Loucy (cell line): ENCODE measurements around the gene SPATC1L.

Experiments
- H2AFZ ChIP-seq: fragments of 200-600 bp; sonication (generic); 2 replicates; pipeline ENCODE4 v1.6.0; 2016; ENCODE audit warnings: antibody characterized with exemption, mild to moderate bottlenecking, low read length, moderate library complexity
- H3F3A ChIP-seq: fragments of 200-600 bp; 2 replicates; pipeline ENCODE4 v1.6.0; 2016; ENCODE audit warnings: antibody characterized with exemption, low read depth, mild to moderate bottlenecking
- H3K27me3 ChIP-seq: fragments of 200-600 bp; sonication (generic); 2 replicates; pipeline ENCODE4 v1.6.1; 2014; ENCODE audit warnings: low read length, mild to moderate bottlenecking; ENCODE audit not compliant: insufficient read depth, poor library complexity, severe bottlenecking
- H3K36me3 ChIP-seq: fragments of 200-600 bp; sonication (generic); 2 replicates; pipeline ENCODE4 v1.6.1; 2016; ENCODE audit warnings: low read length; ENCODE audit not compliant: insufficient read depth
- H3K4me1 ChIP-seq: fragments of 200-600 bp; sonication (generic); 2 replicates; pipeline ENCODE4 v1.5.1; 2014; ENCODE audit warnings: low read length, mild to moderate bottlenecking; ENCODE audit not compliant: insufficient read depth, poor library complexity, severe bottlenecking
- H3K4me2 ChIP-seq: fragments of 200-600 bp; sonication (generic); 2 replicates; pipeline ENCODE4 v1.6.0; 2014; ENCODE audit warnings: antibody characterized with exemption, low read length, low read depth, mild to moderate bottlenecking; ENCODE audit not compliant: poor library complexity, severe bottlenecking
- H3K4me3 ChIP-seq: fragments of 200-600 bp; sonication (generic); 2 replicates; pipeline ENCODE4 v1.5.1; 2014; ENCODE audit warnings: low read length, mild to moderate bottlenecking, mixed read lengths; ENCODE audit not compliant: poor library complexity, severe bottlenecking
- H3K79me2 ChIP-seq: fragments of 200-600 bp; sonication (generic); 2 replicates; pipeline ENCODE4 v1.6.1; 2014; ENCODE audit warnings: low read length; ENCODE audit not compliant: insufficient read depth
- H3K9ac ChIP-seq: fragments of 200-600 bp; sonication (generic); 2 replicates; pipeline ENCODE4 v1.6.0; 2014; ENCODE audit warnings: mild to moderate bottlenecking, low read depth, low read length, moderate library complexity; ENCODE audit not compliant: poor library complexity, severe bottlenecking
- H3K9me2 ChIP-seq: fragments of 200-600 bp; sonication (generic); replicated peaks from 2 replicates; pipeline ENCODE4 v1.6.1; 2016; ENCODE audit warnings: low read depth, low read length, mixed read lengths
- H3K9me3 ChIP-seq: fragments of 200-600 bp; sonication (generic); 2 replicates; pipeline ENCODE4 v1.6.1; 2014; ENCODE audit warnings: mild to moderate bottlenecking, antibody characterized with exemption, low read length, low read depth; ENCODE audit not compliant: insufficient read depth
- H4K20me1 ChIP-seq: fragments of 200-600 bp; sonication (generic); 2 replicates; pipeline ENCODE4 v1.6.0; 2014; ENCODE audit warnings: antibody characterized with exemption, low read length, mild to moderate bottlenecking; ENCODE audit not compliant: insufficient read depth, poor library complexity, severe bottlenecking
- CTCF ChIP-seq: fragments of 200-600 bp; sonication (generic); conservative IDR thresholded peaks from 2 replicates; pipeline ENCODE4 v1.5.1; 2014; ENCODE audit warnings: mild to moderate bottlenecking, antibody characterized with exemption, low read length
- EZH2phosphoT487 ChIP-seq: fragments of 200-600 bp; IDR thresholded peaks from 2 replicates; pipeline ENCODE4 v1.6.1; 2018; ENCODE audit warnings: antibody characterized with exemption, mild to moderate bottlenecking, moderate library complexity, borderline replicate concordance

The SPATC1L gene

GRCh38 chr21:46150073-46150472 lies 34.2 kb downstream of the SPATC1L start:
- H3K4me1 ChIP-seq, result no peaks in the 10 kb centered on the region
- H3K79me2 ChIP-seq, result no peaks in the 10 kb centered on the region
- H3K9ac ChIP-seq, result no peak overlapping the region
- no peak overlapping the region for H2AFZ ChIP-seq
- H3F3A ChIP-seq, result no peaks in the 10 kb centered on the region
- H3K27me3 ChIP-seq, result no peaks in the 10 kb centered on the region
- no peak overlapping the region for H3K4me3 ChIP-seq
- no peaks in the 10 kb centered on the region for H4K20me1 ChIP-seq
- H3K9me3 ChIP-seq, result no peaks in the 10 kb centered on the region
- no peak overlapping the region for H3K4me2 ChIP-seq
- TF ChIP-seq EZH2phosphoT487 (no peak), CTCF (no peak)
- no peaks in the 10 kb centered on the region for H3K36me3 ChIP-seq
- H3K9me2 ChIP-seq, result no peaks in the 10 kb centered on the region

- Histone ChIP-seq H3K4me3 (no peak overlapping the region), H3F3A (no peaks in the 10 kb centered on the region), H3K79me2 (no peaks in the 10 kb centered on the region), H2AFZ (no peak overlapping the region), H3K9me2 (no peaks in the 10 kb centered on the region), H3K9me3 (no peaks in the 10 kb centered on the region), H3K4me2 (no peak overlapping the region), H3K4me1 (peaks cover 5% of the 10 kb centered on the region), H3K27me3 (no peaks in the 10 kb centered on the region), H3K9ac (no peak overlapping the region), H3K36me3 (no peaks in the 10 kb centered on the region), H4K20me1 (no peaks in the 10 kb centered on the region)
- TF ChIP-seq EZH2phosphoT487, result no peak
- no peak for TF ChIP-seq CTCF
These were observed 34.9 kb downstream of the SPATC1L start for GRCh38 chr21:46149205-46149901.

- H3K79me2 ChIP-seq, result no peaks in the 10 kb centered on the region
- H3K9me2 ChIP-seq, result no peaks in the 10 kb centered on the region
- no peak overlapping the region for H3K4me3 ChIP-seq
- H3K9ac ChIP-seq, result no peak overlapping the region
- H3K4me1 ChIP-seq, result peaks cover 9% of the 10 kb centered on the region
- H3K4me2 ChIP-seq, result no peak overlapping the region
- no peaks in the 10 kb centered on the region for H3K36me3 ChIP-seq
- no peaks in the 10 kb centered on the region for H3K9me3 ChIP-seq
- H3K27me3 ChIP-seq, result no peaks in the 10 kb centered on the region
- H4K20me1 ChIP-seq, result no peaks in the 10 kb centered on the region
- H3F3A ChIP-seq, result no peaks in the 10 kb centered on the region
- TF ChIP-seq EZH2phosphoT487 (no peak), CTCF (no peak)
- no peak overlapping the region for H2AFZ ChIP-seq
These were observed 36.2 kb downstream of the SPATC1L start for GRCh38 chr21:46148106-46148505.
